ENCODE results near the gene CALHM6.

DNA sequence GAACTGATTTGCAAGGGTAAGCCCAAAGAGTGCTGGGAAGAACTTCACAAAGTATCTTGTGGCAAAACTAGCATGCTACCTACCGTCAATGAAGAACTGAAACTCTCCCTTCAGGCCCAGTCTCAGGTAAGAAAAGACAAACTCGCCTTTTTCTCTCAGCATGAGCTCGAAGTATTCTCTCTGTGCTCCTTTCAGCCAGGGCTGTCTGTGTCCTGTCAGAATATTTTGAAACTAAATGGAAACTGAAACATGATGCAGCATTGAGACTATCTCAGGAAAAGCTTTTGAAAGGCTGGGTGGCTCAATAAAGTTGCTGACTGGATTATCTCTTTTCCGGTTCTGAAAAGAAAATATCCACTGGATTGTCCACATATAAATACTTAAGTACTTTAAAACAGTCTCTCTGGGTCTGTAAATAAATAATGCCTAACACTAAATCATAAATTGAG is 51.0 kb downstream of the CALHM6 start:
- TF ChIP-seq, protein P1, sequence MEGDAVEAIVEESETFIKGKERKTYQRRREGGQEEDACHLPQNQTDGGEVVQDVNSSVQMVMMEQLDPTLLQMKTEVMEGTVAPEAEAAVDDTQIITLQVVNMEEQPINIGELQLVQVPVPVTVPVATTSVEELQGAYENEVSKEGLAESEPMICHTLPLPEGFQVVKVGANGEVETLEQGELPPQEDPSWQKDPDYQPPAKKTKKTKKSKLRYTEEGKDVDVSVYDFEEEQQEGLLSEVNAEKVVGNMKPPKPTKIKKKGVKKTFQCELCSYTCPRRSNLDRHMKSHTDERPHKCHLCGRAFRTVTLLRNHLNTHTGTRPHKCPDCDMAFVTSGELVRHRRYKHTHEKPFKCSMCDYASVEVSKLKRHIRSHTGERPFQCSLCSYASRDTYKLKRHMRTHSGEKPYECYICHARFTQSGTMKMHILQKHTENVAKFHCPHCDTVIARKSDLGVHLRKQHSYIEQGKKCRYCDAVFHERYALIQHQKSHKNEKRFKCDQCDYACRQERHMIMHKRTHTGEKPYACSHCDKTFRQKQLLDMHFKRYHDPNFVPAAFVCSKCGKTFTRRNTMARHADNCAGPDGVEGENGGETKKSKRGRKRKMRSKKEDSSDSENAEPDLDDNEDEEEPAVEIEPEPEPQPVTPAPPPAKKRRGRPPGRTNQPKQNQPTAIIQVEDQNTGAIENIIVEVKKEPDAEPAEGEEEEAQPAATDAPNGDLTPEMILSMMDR (IDR thresholded peaks at IDR 0.05 in 8 of 11, conservative IDR thresholded peaks at IDR 0.05 in 3 of 11) = no peak
- no peak for TF ChIP-seq POLR2AphosphoS5 (IDR thresholded peaks at IDR 0.05)
- no peak for TF ChIP-seq POLR2A (IDR thresholded peaks at IDR 0.05)

All from spleen (tissue), 7 donors.